Esophagus mucosa (tissue), 1 donor: ENCODE results near the gene TTLL11. TPM values are rescaled to one million over a fixed set of nuclear protein-coding genes. Genes with fewer than 3 reads are reported as not detected.

Experiments
- ATAC-seq: fragments of 200-7000 bp; cut with Tn5 transposase; one replicate; pipeline ENCODE4 v1.9.1; 2020
- total RNA-seq: library from RNA; stranded (reverse); gene quantifications from one replicate; pipeline ENCODE4 v1.2.4, GENCODE V29; 2023
- donor health status: DM: yes; HTN: yes; CAD: no.

The TTLL11 gene
- total RNA-seq, 1 donor from 2014 or later, result 3.1 TPM

DNA sequence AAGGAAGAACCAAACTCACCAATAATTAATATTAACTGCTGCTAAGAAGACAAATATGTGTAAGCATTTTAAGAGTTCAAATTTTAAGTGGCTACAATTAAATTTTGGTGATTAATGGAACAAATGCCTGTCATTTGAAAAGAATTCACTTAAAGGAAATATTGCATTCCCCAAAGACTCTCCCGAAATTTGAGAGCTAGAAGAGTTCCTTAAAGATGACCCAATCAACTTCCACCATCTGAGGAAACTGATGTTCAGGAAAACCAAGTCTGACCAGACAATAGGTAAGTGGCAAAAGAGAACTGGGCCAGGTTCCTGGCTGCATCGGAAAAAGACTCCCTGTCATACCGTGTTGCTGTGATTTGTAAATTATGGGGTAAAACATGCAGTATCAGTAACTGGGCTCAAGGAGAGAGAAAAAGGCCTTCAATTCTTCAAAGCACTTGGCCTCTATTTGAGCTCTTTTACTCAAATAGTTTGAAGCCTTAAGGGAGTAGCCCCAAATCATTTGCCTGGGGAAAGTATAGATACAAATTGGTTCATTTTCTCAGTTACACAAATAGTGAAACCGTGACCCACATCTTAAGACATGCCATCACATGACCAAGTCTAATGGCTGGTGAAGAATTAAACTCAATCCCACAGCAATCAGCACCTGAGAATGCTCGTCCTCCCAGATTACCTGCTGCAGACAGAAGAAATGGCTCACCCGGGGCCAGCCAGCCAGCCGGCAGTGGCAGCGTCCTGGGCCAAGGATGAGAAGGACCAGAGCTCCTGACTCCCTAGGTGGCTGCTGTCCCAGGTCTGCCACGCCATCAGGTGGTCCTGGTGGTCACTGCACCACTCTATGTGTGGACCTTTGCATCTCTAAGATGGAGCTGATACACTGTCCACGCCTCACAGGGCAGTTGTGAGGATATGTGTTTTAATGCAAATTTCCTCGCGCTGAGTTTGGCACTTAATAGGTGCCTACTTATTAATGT, 162.9 kb downstream of the TTLL11 start:
- ATAC-seq, result no peak

GRCh38 chr9:121927636-121928035, 165.5 kb downstream of the TTLL11 start:
- no peak for ATAC-seq

- ATAC-seq, result no peak
Observed at GRCh38 chr9:121927081-121927480, 166.0 kb downstream of the TTLL11 start.

DNA sequence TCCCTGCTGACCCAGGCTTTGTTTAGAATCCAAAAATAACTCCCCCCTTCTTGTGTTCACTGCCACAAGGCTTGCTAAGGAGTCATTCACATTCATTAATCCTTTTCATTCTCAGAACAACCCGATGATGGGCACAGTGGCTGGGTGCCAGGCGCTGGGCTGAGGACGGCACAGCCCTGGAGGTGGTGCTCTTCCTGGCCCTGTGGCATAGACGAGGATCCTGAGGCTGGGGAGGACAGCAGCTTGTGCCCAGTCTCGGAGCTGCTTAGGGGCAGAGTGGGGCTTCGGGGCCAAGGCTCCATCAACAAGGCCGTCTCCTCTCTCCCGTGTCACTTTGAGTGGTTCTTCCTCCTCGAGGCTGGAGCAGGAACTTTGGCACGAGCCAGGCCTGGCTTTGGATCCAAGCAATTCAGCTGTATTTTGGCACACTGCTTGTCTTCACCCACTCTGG, 166.7 kb downstream of the TTLL11 start:
- no peak for ATAC-seq

- ATAC-seq, result no peak
Observed at GRCh38 chr9:121925935-121926334, 167.2 kb downstream of the TTLL11 start.

- no peak for ATAC-seq
Observed at GRCh38 chr9:121924700-121925099, 168.4 kb downstream of the TTLL11 start.

GRCh38 chr9:121921444-121921843, 171.7 kb downstream of the TTLL11 start:
- peak; percentile 54 for ATAC-seq

DNA sequence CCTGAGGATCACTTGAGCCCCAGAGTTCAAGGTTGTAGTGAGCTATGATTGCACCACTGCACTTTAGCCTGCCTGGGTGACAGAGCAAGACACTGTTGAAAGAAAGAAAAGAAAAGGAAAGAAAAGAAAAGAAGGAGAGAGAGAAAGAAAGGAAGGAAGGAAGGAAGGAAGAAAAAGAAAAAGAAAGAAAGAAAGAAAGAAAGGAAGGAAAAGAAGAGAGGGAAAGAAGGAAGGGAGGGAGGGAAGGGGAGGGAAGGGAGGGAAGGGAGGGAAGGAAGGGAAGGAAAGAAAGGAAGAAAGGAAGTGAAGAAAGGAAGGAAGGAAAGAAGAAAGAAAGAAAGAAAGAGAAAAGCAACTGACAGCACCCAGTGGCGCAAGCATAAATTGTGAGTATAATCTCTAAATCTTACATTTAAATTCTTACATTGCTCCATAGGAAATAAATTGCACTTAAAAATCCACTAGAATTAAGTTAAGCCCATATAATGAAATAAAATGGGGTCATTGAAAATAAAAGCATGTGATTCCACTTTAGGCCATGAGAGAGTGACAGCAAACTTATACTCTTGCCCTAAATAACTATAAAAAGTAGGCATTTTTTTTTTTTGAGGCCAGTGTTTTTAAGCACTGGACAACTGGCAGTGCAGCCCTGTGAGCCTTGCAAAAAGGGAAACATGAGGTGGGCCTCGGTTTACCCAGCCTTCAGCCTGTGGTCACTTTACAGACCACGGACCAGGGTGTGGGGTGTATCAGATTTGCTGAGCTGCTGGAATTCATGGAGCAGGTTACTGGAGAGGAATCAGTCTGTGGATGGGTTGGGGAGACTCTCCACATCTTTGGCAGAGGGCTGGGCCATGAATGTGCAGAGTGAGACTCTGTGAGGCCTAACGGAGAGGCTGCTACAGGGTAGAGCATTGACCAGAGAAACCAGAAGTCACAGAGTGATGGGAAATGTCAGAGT, 175.5 kb downstream of the TTLL11 start:
- ATAC-seq, result no peak

DNA sequence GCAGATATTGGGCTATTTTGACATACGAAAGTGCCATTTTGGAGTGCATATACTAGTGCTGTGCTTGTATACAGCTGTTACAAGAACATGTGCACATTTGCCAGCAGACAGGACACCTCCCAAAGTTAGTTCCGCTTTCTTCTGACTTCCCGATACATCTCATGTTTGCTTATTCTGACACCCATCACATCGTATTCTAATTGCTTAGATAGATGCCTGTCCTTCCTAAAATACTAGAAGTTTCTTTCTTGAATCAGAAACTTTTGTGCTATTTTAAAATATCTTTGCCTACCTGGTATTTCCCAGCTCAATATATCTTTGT, 177.8 kb downstream of the TTLL11 start:
- no peak for ATAC-seq

DNA sequence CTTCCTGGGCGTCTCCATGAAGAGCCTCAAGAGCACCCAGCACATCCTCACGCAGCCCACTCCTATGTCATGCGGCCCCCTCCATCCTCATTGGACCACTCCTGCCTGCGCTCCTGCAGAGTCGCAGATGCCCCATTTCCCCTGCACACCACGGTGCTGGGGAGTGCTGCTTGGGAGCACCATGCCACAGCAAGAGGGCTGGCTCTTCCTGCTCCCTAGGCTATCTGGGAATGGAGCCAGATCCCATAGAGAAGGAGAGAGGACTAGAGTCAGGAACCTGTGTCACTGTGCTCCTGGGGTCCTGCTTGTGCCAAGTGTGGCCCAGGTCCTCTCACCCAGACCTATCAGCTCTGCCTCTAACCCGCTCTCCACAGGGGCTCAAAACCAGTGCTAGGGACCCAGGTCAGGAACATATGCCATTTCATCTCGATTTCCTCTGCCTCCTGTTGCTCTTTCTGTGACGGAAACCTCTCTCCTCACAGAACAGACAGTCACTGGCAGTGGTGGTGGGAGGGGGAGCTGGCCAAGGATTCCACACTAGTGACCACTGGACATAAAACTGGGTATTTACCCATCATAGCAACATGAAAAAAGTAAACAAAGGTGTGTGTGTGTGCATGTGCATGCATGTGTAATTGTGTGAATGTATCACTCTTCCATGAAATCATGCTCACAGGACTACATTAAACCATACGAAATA, 178.4 kb downstream of the TTLL11 start:
- ATAC-seq, result no peak

DNA sequence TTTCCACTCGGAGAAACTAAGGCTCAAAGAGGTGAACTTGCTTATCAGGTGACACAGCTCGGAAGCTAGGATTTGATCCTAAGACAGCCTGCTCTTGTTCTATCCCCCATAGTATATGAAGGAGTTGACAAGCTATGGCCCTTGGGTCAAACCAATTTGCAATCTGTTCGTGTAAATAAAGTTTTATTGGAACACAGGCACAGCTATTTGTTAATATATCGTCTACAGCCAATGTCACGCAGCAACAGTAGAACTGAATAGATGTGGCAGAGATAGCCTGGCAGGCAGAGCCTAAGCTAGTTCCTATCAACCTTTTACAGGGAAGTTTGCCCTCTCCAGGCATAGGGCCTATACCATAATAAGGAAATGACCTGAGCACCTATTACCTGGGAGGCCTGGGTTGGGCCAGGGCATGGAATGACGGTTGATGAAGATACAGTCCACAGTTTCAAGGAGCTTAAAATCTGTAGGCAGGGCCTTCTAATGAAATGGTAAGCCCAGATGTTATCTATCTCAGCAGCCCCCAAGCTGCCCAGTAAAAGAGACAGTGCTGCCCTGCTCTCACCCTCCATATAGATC, 179.0 kb downstream of the TTLL11 start:
- ATAC-seq, result no peak

DNA sequence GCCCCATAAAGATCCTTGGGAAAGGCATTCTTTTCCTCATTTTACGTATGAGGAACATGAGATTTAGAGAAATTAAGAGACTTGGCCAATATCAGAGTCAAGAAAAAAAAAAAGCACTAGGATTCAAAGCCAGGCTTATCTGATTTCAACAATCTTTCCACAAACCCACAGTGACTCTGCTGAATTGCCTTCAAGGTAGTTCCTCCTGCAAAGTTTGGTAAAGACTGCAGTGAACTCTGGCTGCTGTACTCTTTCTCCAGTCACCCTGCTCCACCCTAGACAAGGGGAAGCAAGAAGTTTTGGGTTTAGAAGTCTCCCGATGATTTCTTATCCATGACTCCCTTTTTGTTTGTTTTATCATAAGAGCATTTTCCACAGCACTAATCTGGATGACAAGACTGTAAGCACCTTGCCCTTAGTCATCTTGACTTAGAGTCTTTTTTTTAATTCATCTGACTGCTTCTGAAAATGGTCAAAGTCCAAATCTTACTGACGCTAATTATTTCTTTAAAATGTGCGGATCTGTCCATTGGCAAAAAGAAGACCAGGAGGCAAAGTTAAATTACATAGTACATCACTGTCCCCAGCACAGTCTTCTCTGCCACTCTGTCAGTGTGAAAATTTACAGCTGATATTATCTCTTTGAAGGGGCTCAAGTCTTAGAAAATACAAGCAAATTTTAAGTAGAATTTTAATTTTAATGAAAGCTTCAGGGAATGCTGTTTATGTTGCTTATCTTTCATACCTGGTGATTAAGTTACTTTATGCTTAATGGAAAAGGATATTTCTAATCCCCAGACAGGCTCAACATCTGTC, 180.1 kb downstream of the TTLL11 start:
- ATAC-seq, result no peak

DNA sequence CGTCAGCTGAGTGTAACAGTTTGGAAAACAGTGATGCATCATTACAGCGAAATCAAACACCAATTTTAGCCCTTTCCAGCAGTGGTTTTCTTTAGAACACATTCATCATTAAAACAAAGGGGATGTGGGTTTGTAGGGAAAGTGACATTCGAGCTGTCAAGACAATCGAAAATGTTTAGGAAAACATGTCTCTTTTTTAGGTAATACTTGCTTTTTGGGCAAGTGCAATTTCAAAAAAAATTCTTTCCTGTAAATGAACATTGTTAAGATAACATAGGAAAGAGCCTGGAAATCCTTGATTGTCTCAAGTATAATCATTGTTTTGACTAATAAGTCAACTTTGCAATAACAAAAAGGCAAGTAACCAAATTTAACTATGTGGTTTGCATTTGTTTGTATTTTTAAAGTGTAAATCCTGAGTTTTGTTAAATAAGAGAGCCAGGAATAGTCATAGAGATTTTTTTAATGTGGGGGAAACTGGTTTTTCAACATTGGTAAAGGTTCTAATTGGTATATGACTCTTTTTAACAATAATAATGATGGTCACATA, 182.5 kb downstream of the TTLL11 start:
- no peak for ATAC-seq

DNA sequence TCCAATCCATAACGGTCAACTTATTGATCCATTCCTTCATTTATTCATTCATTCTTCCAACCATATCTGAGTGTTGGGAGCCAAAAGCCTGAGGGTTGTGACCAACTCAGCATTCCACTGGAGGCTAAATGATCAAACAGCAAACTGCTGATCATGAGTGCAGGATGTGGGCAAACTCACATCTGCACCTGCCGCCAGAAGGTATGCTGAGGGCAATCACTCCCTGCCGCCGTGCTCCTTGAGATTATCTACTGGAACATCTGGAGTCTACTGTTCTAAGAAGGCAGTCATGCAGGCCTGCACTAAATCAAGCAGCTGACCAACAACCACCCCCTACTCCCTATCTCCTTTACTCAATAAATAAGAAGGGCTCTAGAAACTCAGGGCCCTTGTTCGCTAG, 184.0 kb downstream of the TTLL11 start:
- no peak for ATAC-seq

- no peak for ATAC-seq
Observed at GRCh38 chr9:121906074-121906870, 186.8 kb downstream of the TTLL11 start.

- no peak for ATAC-seq
Observed at GRCh38 chr9:121902461-121903135, 190.5 kb downstream of the TTLL11 start.

DNA sequence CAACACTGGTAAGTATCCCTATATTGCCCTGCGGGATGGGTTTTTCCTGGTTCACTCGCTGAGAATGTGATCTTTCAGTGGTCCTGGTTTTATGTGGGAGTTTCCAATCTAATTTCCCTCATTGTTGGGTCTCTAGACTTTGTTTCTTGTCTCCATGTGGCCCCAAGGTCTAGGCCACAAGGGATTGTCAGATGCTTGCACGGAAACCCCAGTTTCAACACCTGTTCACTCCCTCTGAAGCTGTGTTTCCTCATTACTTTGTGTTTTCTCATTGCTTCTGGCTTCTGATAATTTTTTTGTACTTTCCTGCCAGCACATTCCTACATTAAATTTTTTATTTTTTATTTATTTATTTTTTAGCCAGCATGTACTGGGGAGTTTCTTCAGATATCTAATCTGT, 191.5 kb downstream of the TTLL11 start:
- no peak for ATAC-seq

DNA sequence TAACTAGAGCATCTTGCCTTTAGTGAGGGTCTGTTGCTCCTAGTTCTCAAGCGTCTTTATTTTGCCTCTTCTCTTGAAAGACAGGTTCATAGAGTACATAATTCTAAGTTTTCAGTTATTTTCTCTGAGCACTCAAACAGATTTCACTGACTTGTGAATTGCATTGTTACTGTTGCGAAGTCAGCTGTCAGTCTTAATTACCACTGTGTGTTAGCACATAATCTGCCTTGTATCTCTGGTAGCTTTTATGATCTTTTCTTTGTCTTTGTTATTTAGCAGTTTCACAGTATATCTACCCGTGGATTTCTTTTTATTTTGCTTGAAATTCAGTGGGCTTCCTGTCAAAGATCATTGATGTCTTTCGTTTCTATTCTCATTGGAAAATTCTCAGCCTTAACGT, 192.9 kb downstream of the TTLL11 start:
- no peak for ATAC-seq

DNA sequence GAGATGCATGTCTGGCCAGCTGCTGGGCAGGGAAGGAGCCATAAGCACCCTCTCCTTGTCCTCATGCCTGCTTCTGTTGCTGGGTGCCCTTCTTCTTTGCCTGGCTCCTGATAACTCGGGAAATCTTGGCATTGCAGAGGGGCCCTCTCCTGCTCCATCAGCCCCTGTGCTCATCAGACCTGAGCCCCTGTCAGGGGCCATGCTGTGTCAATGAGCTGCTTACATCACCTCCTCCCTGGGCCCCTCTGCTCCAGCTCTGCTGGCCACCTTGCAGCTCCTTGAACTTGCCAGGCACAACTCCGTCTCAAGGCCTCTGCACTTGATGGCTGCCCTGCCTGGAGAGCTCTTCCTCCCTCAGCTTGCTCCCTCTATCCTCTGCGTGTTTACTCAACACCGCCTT, 194.3 kb downstream of the TTLL11 start:
- no peak for ATAC-seq

GRCh38 chr9:121897140-121897539, 196.0 kb downstream of the TTLL11 start:
- ATAC-seq, result no peak
